Type B pancreatic cell (in vitro differentiated cells): ENCODE measurements around the gene TP73. TPM values are rescaled to one million over a fixed set of nuclear protein-coding genes. Genes with fewer than 3 reads are reported as not detected.

ENCODE experiments used
- DNase-seq: peaks from one replicate; pipeline ENCODE4 v3.0.0; 2021; ENCODE audit warnings: mixed read lengths; ENCODE audit not compliant: unreplicated experiment; ENCODE audit errors: extremely low spot score
- H3K27ac Mint-ChIP-seq: 2 replicates; pipeline ENCODE4 v1.8.0; 2021; ENCODE audit warnings: mild to moderate bottlenecking, mixed read lengths
- H3K27me3 Mint-ChIP-seq: 2 replicates; pipeline ENCODE4 v1.8.0; 2021; ENCODE audit warnings: mixed read lengths
- H3K36me3 Mint-ChIP-seq: 2 replicates; pipeline ENCODE4 v1.8.0; 2021; ENCODE audit warnings: mixed read lengths
- H3K4me1 Mint-ChIP-seq: one replicate; pipeline ENCODE4 v1.8.0; 2021; ENCODE audit warnings: mixed read lengths; ENCODE audit not compliant: unreplicated experiment
- H3K4me3 Mint-ChIP-seq: 2 replicates; pipeline ENCODE4 v1.8.0; 2021; ENCODE audit warnings: mild to moderate bottlenecking, mixed read lengths
- H3K9me3 Mint-ChIP-seq: 2 replicates; pipeline ENCODE4 v1.8.0; 2021; ENCODE audit warnings: mixed read lengths
- CTCF ChIP-seq: fragments of 200-600 bp; sonication (generic); conservative IDR thresholded peaks from 2 replicates; pipeline ENCODE4 v1.5.0; 2021; ENCODE audit warnings: antibody characterized with exemption, mild to moderate bottlenecking
- total RNA-seq: library from RNA; stranded (reverse); gene quantifications from 2 replicates; pipeline ENCODE4 v1.2.1, GENCODE V29; 2021; ENCODE audit warnings: low replicate concordance

The TP73 gene
- total RNA-seq, 1 donor from 2014 or later: 1.6 TPM

DNA sequence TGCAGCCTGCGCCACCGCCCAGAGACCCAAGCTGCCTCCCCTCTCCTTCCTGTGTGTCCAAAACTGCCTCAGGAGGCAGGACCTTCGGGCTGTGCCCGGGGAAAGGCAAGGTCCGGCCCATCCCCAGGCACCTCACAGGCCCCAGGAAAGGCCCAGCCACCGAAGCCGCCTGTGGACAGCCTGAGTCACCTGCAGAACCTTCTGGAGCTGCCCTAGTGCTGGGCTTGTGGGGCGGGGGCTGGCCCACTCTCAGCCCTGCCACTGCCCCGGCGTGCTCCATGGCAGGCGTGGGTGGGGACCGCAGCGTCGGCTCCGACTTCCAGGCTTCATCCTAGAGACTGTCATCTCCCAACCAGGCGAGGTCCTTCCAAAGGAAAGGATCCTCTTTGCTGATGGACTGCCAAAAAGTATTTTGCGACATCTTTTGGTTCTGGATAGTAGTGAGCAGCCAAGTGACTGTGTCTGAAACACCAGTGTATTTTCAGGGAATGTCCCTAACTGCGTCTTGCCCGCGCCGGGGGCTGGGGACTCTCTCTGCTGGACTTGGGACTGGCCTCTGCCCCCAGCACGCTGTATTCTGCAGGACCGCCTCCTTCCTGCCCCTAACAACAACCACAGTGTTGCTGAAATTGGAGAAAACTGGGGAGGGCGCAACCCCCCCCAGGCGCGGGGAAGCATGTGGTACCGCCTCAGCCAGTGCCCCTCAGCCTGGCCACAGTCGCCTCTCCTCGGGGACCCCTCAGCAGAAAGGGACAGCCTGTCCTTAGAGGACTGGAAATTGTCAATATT is 81.0 kb downstream of the TP73 start:
- no peak overlapping the region for H3K4me3 Mint-ChIP-seq
- TF ChIP-seq CTCF: no peak
- H3K27me3 Mint-ChIP-seq: no peaks in the 10 kb centered on the region
- no peak overlapping the region for H3K27ac Mint-ChIP-seq
- H3K36me3 Mint-ChIP-seq: no peaks in the 10 kb centered on the region
- no peaks in the 10 kb centered on the region for H3K9me3 Mint-ChIP-seq
- H3K4me1 Mint-ChIP-seq: no peaks in the 10 kb centered on the region
- no peak for DNase-seq

DNA sequence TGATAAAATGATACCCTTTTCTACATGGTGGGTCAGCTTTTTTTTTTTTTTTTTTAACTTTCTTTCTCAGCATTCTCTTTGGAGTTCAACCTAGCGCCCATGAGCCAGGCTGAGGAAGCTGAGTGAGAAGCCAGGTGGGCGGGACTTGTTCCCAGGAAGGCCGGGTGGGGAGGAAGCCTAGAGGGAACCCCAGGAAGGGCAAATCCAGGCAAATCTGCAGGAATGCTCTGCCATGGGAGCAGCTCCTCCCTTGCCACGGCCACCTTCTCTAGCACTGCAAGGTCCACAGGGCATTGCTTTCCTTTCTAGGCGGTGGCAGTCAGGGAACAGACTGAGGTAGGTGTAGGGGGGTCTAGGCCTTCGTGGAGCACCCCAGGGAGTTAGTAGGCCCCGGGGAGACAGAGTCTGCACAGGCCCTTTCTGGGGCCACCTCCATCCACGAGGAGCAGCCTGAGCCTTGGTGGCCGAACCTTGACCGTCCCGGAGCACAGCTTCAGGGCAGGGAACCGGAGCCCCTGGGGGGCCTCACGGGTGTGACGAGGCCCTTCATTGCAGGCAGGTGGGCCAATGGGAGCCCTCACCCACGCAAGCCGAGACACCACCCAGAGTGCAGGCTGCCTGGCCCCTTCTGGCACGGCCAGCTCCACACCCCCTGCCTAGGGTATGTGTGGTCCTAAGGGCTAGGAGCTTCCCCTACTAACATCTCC is 81.7 kb downstream of the TP73 start:
- H3K27ac Mint-ChIP-seq: no peak overlapping the region
- no peaks in the 10 kb centered on the region for H3K9me3 Mint-ChIP-seq
- DNase-seq: no peak
- no peak overlapping the region for H3K4me3 Mint-ChIP-seq
- no peaks in the 10 kb centered on the region for H3K27me3 Mint-ChIP-seq
- no peaks in the 10 kb centered on the region for H3K36me3 Mint-ChIP-seq
- no peaks in the 10 kb centered on the region for H3K4me1 Mint-ChIP-seq
- no peak for TF ChIP-seq CTCF

- TF ChIP-seq CTCF: no peak
- Mint-ChIP-seq H3K9me3 (no peaks in the 10 kb centered on the region), H3K27ac (no peak overlapping the region), H3K4me3 (no peak overlapping the region), H3K27me3 (no peaks in the 10 kb centered on the region), H3K36me3 (no peaks in the 10 kb centered on the region), H3K4me1 (no peaks in the 10 kb centered on the region)
- DNase-seq: no peak
Measured at GRCh38 chr1:3734602-3735001, 82.3 kb downstream of the TP73 start.

GRCh38 chr1:3735027-3735681 is 82.8 kb downstream of the TP73 start:
- Mint-ChIP-seq H3K9me3 (no peaks in the 10 kb centered on the region), H3K27me3 (no peaks in the 10 kb centered on the region)
- TF ChIP-seq CTCF: no peak

DNA sequence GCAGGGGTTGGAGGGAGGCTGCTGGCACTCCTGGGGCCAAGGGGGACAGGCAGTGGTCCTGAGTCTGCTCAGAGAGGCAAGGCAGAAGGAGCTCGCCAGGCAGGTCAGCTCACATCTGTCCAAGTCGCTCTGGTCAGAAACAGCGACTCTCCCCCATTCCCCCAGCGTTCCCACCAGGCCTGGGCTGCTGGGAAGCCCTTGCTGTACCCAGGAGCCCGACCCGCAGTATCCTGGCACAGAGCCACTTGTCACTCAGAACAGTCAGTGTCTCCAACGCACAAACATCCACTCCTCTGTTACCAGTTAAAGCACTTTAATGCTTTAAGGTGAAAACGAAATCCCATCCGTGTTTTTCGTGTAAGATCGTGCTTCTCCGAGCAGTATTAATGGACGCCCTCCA is 83.4 kb downstream of the TP73 start:
- Mint-ChIP-seq H3K27ac (no peak overlapping the region), H3K9me3 (no peaks in the 10 kb centered on the region), H3K4me1 (no peaks in the 10 kb centered on the region), H3K36me3 (no peaks in the 10 kb centered on the region), H3K27me3 (no peaks in the 10 kb centered on the region), H3K4me3 (no peak overlapping the region)
- DNase-seq: no peak
- TF ChIP-seq CTCF: no peak

More at GRCh38 chr1:3735027-3735681, 82.8 kb downstream of the TP73 start:
- no peak overlapping the region for H3K4me3 Mint-ChIP-seq
- H3K36me3 Mint-ChIP-seq: no peaks in the 10 kb centered on the region
- no peaks in the 10 kb centered on the region for H3K4me1 Mint-ChIP-seq
- no peak for DNase-seq
- H3K27ac Mint-ChIP-seq: no peak overlapping the region
